HG03354 (cell line): ENCODE results near the gene ARHGAP25.

Experiments
- ATAC-seq: cut with Tn5 transposase; IDR thresholded peaks from one replicate; pipeline ENCODE4 v1.9.1; 2021; ENCODE audit warnings: mild to moderate bottlenecking; ENCODE audit not compliant: unreplicated experiment, poor library complexity, severe bottlenecking

Gene ARHGAP25

DNA sequence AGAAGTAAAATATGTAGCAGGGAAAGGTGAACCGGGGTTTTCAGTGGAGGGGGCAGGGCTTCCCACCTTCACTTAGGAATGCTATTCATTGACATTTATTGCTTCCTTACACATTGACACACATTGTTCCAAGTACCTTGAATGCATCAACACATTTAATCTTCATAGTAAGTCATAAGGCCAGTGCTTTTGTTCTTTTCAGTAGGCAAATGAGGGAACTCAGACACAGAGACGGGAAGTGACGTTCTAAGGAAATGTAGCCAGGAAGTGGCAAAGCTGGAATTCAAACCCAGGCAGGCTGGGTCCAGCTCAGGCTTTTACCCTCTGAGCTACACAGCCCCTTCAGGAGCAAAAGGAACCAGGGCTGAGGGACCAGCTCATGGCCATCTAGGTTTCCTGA, 115.9 kb downstream of the ARHGAP25 start:
- no peak for ATAC-seq

DNA sequence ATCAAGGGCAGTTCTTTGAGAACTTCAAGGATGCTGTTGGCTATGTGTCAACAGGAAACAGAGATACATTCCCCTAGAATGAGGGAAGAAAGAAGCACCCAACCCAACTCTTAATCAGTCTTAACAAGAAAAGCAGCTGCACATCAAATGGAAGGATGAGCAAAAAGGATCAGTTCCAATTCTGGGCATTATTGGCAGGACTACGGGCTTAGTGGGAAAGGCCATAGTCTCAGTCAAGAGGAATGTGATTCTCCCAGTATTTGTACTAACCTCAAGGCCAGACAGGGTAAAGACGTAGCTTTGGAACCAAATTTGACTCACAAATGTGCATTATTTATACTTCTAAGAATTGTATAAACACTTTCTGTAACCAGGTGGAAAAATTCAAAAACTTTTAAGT, 118.4 kb downstream of the ARHGAP25 start:
- no peak for ATAC-seq

DNA sequence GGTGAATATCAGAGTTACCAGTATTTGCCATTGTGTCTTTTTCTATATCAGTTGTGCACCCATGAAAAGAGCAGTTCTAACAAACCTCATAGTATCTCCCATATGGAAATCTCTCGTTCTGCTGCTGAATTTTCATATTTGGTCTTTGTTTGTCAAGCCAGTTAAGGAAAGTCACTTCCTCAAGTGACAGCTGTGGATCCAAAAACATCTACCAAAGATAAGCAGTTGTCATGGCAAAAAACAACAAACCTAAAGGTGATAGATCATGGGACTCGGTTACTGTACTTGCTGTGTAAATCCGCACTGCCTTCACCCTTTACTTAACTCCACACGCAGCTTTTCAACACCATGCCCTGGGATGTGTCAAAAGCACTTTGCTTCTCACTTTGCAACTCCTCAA, 119.3 kb downstream of the ARHGAP25 start:
- ATAC-seq: no peak

DNA sequence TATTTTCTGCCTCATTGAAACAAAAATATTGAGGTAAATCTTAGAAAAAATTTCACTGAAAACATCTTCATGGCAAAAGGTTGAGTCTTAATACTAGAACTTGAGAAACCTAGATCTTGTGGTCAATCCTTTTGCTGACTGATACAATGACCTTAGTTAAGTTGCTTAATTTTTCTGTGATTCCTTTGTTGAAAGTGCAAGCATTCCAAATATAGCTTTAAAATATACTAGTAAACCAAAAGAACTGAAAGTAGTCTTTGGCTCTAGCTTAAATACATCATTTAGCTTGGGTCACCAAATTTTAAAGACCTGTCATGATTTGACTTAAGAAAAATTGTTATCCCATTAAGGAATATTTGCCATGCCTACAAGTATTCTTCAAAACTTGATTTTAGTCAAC, 119.9 kb downstream of the ARHGAP25 start:
- ATAC-seq: no peak

DNA sequence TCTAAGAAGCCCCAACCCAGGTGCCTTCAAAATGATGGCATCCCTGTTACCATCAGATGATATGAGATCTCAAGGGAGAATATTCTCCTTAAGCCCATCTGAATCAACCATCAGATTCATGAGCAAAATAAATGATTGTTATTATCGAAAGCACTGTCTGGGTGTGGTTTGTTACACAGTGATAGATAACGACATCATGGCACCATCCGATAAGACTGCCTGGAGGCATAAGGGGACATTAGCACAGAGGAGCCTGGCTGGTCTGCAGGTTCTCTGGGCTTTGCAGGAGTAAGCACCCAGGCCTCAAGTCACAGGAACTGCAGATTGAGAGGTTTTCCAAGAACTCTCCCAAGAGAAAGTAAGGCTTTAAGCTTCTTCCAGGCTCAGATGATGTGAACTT, 120.9 kb downstream of the ARHGAP25 start:
- ATAC-seq: no peak

DNA sequence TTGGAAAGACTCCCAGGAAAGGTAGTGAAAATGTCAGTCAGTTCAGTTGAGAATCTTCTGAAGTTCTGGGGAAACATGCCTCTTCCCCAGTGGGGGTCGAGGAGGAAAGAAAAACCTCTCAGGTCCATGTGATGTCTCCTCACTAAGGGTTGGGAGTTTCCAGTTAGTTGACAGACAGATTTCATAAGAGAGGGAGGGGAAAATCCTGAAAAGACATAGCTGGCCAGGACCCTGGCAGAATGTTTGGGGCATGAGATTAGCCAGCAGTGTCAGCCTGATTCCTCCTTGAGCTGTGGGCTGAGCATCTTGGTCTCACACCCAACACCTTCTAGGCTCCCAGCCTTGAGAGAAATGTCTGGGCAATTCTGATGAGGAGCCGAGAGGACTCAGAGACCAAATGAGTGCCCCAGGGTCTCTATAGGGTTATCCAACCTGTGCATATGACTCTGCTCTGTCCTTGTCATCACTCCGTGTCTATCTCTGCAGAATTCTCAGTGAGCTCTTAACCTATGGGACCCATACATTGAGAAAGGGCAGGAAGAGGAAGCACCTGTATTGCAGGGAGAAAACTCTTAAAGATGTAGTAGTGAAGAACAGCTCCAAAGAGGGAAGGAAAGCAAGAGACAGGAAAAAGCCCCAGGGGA, 122.7 kb downstream of the ARHGAP25 start:
- ATAC-seq: no peak

DNA sequence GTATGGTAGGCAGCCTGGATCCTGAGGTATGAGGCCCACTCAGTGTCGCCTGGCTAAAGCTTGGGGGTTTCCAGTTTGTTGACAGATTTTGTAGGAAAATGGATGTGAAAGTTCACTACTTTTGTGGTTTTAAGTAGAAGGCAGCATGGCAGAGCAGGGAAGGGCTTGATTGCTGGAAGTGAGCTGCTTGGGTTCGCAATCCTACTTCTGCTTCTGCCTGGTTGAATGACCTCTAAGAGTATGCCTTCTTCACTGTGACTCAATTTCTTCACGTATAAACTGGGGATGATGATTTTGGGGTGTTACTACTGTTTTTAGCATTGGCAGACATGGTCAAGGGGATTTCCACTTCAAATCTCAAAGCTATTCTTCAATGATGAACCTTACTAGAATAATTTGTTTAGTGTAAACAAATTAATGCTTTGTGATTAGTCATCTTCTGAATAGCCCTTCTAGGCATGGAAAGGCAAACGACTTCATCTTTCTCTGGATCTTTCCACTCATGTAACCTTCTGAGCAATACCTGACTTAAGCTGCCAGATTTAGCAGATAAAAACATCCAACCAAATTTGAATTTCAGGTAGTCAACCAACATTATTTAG, 123.3 kb downstream of the ARHGAP25 start:
- ATAC-seq: no peak

DNA sequence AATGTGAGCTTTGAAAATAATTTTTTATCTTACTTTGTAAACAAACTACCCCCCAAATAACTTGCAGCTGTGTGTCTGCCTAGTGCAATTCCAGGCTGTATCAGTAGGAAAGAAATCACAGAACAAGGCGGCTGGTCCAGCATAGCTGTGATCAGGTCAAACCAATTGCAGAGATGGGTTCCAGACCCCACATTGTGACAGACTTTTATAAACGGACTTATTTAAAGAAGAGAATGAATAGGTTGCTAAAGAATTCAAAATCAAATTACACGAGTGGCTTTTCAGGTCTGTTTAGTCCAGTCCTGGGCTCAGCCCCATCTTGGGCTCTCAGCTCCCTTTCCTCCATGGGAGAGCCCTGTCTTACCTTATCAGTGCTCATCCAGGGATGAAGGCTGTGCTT, 125.5 kb downstream of the ARHGAP25 start:
- ATAC-seq: no peak

DNA sequence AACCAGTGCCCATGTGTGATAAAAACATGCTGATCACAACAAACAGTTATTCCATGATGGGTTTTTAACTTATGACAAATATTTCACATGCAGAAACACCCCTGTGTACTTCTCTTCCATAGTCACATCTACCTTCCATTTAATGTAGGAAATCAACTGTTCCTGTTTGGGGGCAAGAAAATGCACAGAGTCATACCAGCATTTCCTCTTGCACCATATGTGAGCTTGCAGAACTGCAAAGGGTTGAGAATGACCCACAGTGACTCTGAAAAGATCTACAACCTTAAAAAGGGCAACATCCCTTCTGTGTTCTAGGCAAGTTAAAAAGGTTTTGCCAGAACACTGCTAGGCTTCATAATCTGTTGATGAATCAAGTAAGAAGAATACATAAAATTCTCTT, 126.7 kb downstream of the ARHGAP25 start:
- no peak for ATAC-seq

DNA sequence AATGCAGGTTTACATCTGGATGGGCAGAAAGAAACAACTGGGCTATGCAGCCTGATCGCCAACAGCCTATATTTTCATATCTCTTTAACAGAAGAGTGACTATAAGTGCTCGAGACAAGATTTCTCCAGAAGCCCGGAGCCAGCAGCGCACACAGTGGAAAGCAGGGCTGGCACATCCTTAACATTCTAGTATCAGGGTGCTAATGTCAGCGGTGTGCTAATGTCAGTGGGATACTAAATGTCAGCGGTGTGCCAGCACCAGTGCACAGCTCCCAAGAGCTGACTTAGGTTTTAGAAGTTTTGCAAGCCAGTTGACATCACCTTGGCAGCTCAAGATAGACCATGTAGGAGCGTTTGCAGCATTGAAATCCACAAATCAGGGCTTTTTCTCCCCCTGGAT, 128.3 kb downstream of the ARHGAP25 start:
- no peak for ATAC-seq

DNA sequence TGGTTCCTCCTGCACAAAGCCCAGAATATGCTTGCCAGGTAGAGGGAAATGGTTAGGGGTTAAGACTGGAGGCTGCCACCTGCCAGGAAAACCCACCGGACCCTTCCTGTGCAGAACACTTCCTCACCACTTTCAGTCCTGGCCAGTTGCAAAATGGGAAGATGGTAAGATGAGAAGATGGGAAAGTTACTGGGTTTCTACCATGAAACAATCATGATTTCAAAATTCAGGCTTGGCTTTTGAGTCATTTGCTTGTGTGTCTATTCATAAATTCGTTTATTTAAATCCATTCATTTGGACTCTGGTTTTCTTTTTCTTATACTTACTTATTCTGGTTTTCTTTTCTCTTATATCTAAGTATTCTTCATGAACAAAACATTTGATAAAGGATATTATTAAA, 129.4 kb downstream of the ARHGAP25 start:
- no peak for ATAC-seq

DNA sequence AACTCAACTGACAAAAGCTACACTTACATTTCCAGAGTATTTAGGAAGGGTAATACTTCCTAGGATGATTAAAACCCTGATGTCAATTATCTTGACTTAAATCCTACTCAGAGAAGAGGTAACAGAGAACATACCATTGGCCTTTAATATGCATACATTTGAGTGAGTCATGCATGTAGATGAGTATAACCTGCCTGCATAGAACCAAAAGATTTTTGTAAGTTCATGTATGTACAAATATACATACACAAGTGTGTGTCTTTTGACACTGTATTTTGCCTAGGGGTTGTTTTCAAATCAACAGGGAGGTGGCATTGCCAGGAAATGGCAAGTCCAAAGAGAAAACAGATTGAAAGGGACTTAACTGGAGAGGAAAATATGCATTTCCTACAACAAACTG, 130.5 kb downstream of the ARHGAP25 start:
- ATAC-seq: no peak

DNA sequence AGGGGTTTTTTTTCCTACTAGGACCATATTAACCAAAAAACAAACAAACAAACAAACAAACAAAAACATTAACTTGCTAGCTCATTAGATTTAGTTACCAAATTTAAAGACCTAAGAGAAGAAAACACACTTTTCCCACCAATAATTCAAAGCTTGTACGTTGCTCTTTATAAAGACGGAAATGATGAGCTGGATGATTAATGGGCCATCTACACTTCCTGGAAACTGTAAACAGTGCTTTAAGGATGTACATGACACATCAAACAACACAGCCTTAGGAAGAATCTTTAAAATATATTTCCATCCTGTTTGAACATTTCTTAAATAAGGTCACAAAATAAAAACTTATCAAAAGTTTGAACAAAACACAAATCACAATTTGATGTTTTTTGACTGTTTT, 135.6 kb downstream of the ARHGAP25 start:
- no peak for ATAC-seq

DNA sequence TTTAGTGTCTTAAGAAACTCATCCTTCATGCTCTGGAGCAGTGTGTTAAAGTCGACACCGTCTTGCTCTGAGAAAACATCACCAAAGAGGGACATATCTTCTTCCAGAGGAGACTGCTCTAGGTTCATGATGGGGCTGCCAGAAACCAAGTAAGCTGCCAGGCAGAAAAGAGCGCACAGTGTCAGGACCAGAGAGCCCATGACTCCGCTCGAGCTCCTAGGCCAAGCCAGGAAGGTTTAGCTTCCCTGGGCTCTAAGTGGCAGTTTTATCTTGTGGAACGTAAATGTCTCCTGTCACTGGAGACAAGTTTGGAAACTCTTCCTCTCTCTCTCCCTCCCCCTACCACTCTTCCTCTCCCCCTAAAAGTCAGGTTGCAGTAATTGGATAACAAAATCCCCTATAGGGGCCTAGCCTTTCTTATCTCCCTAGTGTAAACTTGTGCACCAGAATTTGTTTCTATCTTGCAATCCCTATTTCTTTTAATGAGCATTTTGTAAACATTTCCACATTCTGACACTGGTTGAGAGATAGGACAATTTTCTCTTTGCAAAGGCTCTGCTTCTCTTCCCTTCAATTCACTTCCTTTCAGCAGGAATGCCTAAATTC, 136.7 kb downstream of the ARHGAP25 start, which contains the start of gene BMP10:
BMP10 (minus strand) TSS at position 239 of the 606 bp plus-strand sequence; CDS start at position 200, 39 bp downstream.
- ATAC-seq: no peak
